Hepatocyte (in vitro differentiated cells): ENCODE data around the gene CHMP1A. TPM values are rescaled to one million over a fixed set of nuclear protein-coding genes. Genes with fewer than 3 reads are reported as not detected.

ENCODE experiments used
- DNase-seq: peaks from one replicate; pipeline ENCODE4 v3.0.0-alpha.2; 2016; ENCODE audit warnings: low spot score
- H2AFZ ChIP-seq: fragments of 200-600 bp; sonication (generic); 2 replicates; pipeline ENCODE4 v1.6.0; 2016; ENCODE audit warnings: antibody characterized with exemption, mild to moderate bottlenecking
- H3K27ac ChIP-seq: fragments of 200-600 bp; sonication (generic); 2 replicates; pipeline ENCODE4 v1.5.1; 2016; ENCODE audit warnings: mild to moderate bottlenecking
- H3K27me3 ChIP-seq: fragments of 200-600 bp; sonication (generic); 2 replicates; pipeline ENCODE4 v1.6.1; 2016
- H3K36me3 ChIP-seq: fragments of 200-600 bp; sonication (generic); replicated peaks from 2 replicates; pipeline ENCODE4 v1.5.1; 2016; ENCODE audit warnings: low read depth; ENCODE audit not compliant: insufficient read depth
- H3K4me1 ChIP-seq: fragments of 200-600 bp; sonication (generic); 2 replicates; pipeline ENCODE4 v1.5.1; 2016; ENCODE audit warnings: mild to moderate bottlenecking, moderate library complexity; ENCODE audit not compliant: insufficient read depth
- H3K4me2 ChIP-seq: fragments of 200-600 bp; sonication (generic); 2 replicates; pipeline ENCODE4 v1.6.0; 2016
- H3K4me3 ChIP-seq: fragments of 200-600 bp; sonication (generic); 2 replicates; pipeline ENCODE4 v1.5.1; 2016; ENCODE audit warnings: mild to moderate bottlenecking
- H3K79me2 ChIP-seq: fragments of 200-600 bp; sonication (generic); 2 replicates; pipeline ENCODE4 v1.6.0; 2017; ENCODE audit warnings: mild to moderate bottlenecking
- H3K9me2 ChIP-seq: fragments of 200-600 bp; sonication (generic); replicated peaks from 2 replicates; pipeline ENCODE4 v1.6.0; 2017; ENCODE audit warnings: mild to moderate bottlenecking; ENCODE audit not compliant: insufficient read depth
- H3K9me3 ChIP-seq: fragments of 200-600 bp; sonication (generic); 2 replicates; pipeline ENCODE4 v1.5.1; 2016; ENCODE audit warnings: low read depth, mild to moderate bottlenecking
- H4K20me1 ChIP-seq: fragments of 200-600 bp; sonication (generic); 2 replicates; pipeline ENCODE4 v1.6.0; 2016; ENCODE audit warnings: mild to moderate bottlenecking; ENCODE audit not compliant: insufficient read depth, poor library complexity, severe bottlenecking
- EZH2 ChIP-seq: fragments of 200-600 bp; sonication (generic); IDR thresholded peaks from 2 replicates; pipeline ENCODE4 v1.6.1; 2016; ENCODE audit warnings: antibody characterized with exemption, mild to moderate bottlenecking, borderline replicate concordance
- EZH2phosphoT487 ChIP-seq: fragments of 200-600 bp; sonication (generic); IDR thresholded peaks from one replicate; pipeline ENCODE4 v1.6.1; 2018; ENCODE audit warnings: antibody characterized with exemption, mild to moderate bottlenecking, low read depth, moderate library complexity; ENCODE audit not compliant: unreplicated experiment, severe bottlenecking
- WGBS: methylation state at CpG from one replicate; pipeline ENCODE4 v1.1.6; 2016; ENCODE audit warnings: low lambda C conversion rate; ENCODE audit errors: missing lambda C conversion rate; 5-methylcytosine and 5-hydroxymethylcytosine counted together
- polyA plus RNA-seq: library from polyadenylated mRNA; unstranded; fragments of >200 nt; fragmentation: Nextera tagmentation; extraction: Ambion mirVana; gene quantifications from 2 replicates; pipeline ENCODE4 v1.2.1, GENCODE V29; 2016
- total RNA-seq: library from RNA; depleted of rRNA; stranded (reverse); fragments of >200 nt; gene quantifications from 2 replicates; pipeline ENCODE4 v1.2.3, GENCODE V29; 2014
- TF ChIP-seq, protein P1 (sequence below): fragments of 200-600 bp; sonication (generic); IDR thresholded peaks from 2 replicates; pipeline ENCODE4 v1.5.1; 2016; ENCODE audit warnings: antibody characterized with exemption, mild to moderate bottlenecking; ENCODE audit not compliant: poor library complexity

Gene CHMP1A
- total and polyA plus RNA-seq, 2 experiments from 2014 or later = 73.2 to 104 TPM

DNA sequence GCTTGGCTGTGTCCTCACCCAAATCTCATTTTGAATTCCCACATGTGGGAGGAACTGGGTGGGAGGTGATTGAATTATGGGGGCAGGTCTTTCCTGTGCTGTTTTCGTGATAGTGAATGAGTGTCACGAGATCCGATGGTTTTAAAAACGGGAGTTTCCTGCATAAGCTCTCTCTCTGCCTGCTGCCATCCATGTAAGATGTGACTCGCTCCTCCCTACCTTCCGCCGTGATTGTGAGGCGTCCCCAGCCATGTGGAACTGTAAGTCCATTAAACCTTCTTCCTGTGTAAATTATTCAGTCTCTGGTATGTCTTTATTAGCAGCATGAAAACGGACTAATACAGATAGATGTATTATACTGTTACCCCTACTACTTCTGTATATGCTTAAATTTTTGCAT is 3.7 kb upstream of the CHMP1A start:
- Histone ChIP-seq H3K79me2 (peaks cover 30% of the 10 kb centered on the region), H3K9me2 (no peaks in the 10 kb centered on the region), H3K27me3 (no peaks in the 10 kb centered on the region), H3K27ac (no peak overlapping the region), H3K4me2 (no peak overlapping the region), H2AFZ (no peak overlapping the region), H3K4me3 (no peak overlapping the region), H3K36me3 (no peaks in the 10 kb centered on the region), H3K4me1 (peaks cover 13% of the 10 kb centered on the region), H4K20me1 (no peaks in the 10 kb centered on the region), H3K9me3 (no peaks in the 10 kb centered on the region)
- no peak for DNase-seq
- WGBS = 96% methylated on average over 9 of the region's 9 CpGs
- TF ChIP-seq EZH2phosphoT487 = no peak

DNA sequence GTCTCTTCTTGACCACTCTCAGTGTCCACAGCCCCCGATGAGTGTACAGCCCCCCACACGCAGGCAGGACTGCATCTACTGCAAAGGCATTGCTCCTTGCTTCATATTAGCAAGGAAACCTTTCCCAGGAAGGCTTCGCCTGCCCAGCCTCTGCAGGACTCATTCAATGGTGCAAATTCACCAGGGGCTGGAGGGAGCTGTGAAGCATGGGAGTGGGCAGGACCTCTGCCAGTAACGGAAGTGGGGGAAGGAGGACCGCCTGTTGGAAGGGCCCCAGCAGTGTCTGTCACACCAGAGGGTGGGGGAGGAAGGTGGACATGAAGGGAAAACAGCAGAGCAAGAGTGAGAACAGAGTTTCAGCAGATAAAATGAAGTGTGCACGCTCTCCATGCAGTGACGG is 2.6 kb upstream of the CHMP1A start:
- Histone ChIP-seq H4K20me1 (no peaks in the 10 kb centered on the region), H3K36me3 (no peaks in the 10 kb centered on the region), H3K4me1 (peaks cover 14% of the 10 kb centered on the region), H3K79me2 (peaks cover 41% of the 10 kb centered on the region), H3K4me3 (no peak overlapping the region), H3K27ac (no peak overlapping the region), H2AFZ (no peak overlapping the region), H3K27me3 (no peaks in the 10 kb centered on the region), H3K9me3 (no peaks in the 10 kb centered on the region), H3K4me2 (no peak overlapping the region), H3K9me2 (no peaks in the 10 kb centered on the region)
- 96% methylated on average over 7 of the region's 7 CpGs for WGBS
- TF ChIP-seq EZH2phosphoT487 (no peak), EZH2 (no peak)
- TF ChIP-seq, protein P1, sequence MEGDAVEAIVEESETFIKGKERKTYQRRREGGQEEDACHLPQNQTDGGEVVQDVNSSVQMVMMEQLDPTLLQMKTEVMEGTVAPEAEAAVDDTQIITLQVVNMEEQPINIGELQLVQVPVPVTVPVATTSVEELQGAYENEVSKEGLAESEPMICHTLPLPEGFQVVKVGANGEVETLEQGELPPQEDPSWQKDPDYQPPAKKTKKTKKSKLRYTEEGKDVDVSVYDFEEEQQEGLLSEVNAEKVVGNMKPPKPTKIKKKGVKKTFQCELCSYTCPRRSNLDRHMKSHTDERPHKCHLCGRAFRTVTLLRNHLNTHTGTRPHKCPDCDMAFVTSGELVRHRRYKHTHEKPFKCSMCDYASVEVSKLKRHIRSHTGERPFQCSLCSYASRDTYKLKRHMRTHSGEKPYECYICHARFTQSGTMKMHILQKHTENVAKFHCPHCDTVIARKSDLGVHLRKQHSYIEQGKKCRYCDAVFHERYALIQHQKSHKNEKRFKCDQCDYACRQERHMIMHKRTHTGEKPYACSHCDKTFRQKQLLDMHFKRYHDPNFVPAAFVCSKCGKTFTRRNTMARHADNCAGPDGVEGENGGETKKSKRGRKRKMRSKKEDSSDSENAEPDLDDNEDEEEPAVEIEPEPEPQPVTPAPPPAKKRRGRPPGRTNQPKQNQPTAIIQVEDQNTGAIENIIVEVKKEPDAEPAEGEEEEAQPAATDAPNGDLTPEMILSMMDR = no peak
- DNase-seq = no peak

DNA sequence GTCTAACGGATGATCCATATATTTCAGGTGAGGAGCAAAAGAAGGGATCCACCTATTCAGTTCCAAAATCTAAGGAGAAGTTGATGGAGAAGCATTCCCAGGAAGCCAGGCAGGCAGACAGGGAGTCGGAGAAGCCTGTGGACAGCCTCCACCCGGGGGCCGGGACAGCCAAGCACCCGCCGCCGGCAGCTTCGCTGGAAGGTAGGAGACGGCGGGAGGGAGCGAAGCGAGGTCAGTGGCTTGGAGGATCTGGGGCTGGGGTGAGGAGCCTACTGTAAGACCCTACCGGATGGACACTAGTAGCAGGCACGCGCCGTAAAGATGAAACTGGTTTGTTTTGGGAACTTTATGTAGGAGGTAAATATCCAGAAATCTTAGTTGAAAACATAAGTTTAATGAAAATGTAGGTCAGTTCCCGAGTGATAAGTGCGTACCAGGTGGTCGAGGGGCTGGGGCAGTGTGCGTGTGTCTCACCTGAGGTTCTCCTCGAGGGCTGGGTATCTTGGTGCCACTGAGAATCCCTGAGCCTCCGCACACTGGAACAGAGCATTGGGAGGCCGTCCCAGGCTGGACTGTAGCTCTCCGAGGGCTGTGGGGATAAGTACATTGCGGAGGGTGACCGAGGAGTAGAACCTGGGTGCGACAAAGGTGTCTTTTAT is 842 bp upstream of the CHMP1A start:
- WGBS = 21% methylated on average over 27 of the region's 27 CpGs
- H4K20me1 ChIP-seq = no peaks in the 10 kb centered on the region
- TF ChIP-seq, protein P1 = no peak
- TF ChIP-seq EZH2phosphoT487 (no peak), EZH2 (no peak)
- peaks cover 14% of the 10 kb centered on the region for H3K4me1 ChIP-seq
- H3K4me3 ChIP-seq = peak overlapping the region; percentile 93
- no peaks in the 10 kb centered on the region for H3K27me3 ChIP-seq
- H3K27ac ChIP-seq = peak overlapping the region; percentile 94
- peak overlapping the region; percentile 66 for H2AFZ ChIP-seq
- H3K79me2 ChIP-seq = peaks cover 55% of the 10 kb centered on the region
- no peaks in the 10 kb centered on the region for H3K36me3 ChIP-seq
- H3K9me3 ChIP-seq = no peaks in the 10 kb centered on the region
- H3K4me2 ChIP-seq = peak overlapping the region; percentile 99
- H3K9me2 ChIP-seq = no peaks in the 10 kb centered on the region
- DNase-seq = peak; percentile 45

DNA sequence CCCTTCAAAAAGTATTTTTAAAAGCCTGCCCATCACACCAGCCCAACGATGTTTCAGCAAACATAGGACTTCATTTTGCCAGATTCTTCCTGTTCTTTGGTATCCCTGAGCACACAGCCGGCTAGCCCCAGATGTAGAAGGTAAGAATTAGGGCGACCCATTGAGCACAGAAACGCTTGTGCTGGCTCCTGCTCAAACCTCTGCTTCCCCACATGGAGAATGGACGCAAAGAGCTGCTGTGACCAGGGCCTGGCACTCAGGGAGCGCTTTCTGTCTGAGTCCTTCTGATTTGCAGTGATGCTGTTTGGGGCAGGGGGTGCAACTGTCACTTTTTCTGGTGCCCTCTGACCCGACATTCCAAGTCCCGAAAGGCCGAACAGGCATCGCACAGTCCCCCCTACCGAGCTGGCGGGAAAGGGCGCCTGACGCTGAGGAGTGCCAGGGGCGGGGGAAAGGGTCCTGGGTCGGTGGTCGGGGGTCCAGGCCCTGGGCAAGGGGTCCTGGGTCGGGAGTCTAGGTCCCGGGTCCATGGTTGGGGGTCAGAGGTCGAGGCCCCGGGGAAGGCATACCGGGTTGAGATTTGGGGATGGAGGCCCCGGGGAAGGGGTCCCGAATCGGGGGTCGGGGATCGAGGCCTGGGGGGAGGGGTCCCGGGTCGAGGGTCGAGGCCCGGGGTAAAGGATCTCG is 930 bp downstream of the CHMP1A start:
- WGBS = 61% methylated on average over 21 of the region's 32 CpGs
- no peak overlapping the region for H3K27ac ChIP-seq
- peaks cover 64% of the 10 kb centered on the region for H3K79me2 ChIP-seq
- H3K9me3 ChIP-seq = no peaks in the 10 kb centered on the region
- no peak for DNase-seq
- no peaks in the 10 kb centered on the region for H3K9me2 ChIP-seq
- peak overlapping the region; percentile 93 for H3K4me3 ChIP-seq
- H3K4me2 ChIP-seq = peak overlapping the region; percentile 99
- peaks cover 3% of the 10 kb centered on the region for H4K20me1 ChIP-seq
- TF ChIP-seq EZH2 (no peak), EZH2phosphoT487 (no peak)
- TF ChIP-seq, protein P1 = no peak
- no peaks in the 10 kb centered on the region for H3K27me3 ChIP-seq
- H3K36me3 ChIP-seq = no peaks in the 10 kb centered on the region
- H2AFZ ChIP-seq = no peak overlapping the region
- peaks cover 14% of the 10 kb centered on the region for H3K4me1 ChIP-seq
